GM12892 (cell line): ENCODE results near the gene TMEM132E.

Source experiments
- DNase-seq: peaks from one replicate; pipeline ENCODE4 v3.0.0; 2011; ENCODE audit not compliant: insufficient read length
- FAIRE-seq: peaks from 2 replicates; lab custom pipeline; 2011; peaks lifted over from hg19 to GRCh38; lab: Jason Lieb, UNC
- POLR2A ChIP-seq: IDR thresholded peaks from 2 replicates; pipeline ENCODE4 v1.6.1; 2011; ENCODE audit warnings: low read depth, low read length, control low read depth
- POLR2AphosphoS5 ChIP-seq: IDR thresholded peaks from 2 replicates; pipeline ENCODE4 v1.6.1; 2011; ENCODE audit warnings: low read depth, low read length, control low read depth
- TAF1 ChIP-seq: IDR thresholded peaks from 2 replicates; pipeline ENCODE4 v1.6.1; 2011; ENCODE audit warnings: low read depth, mild to moderate bottlenecking, control low read depth, low read length, borderline replicate concordance

Gene TMEM132E

DNA sequence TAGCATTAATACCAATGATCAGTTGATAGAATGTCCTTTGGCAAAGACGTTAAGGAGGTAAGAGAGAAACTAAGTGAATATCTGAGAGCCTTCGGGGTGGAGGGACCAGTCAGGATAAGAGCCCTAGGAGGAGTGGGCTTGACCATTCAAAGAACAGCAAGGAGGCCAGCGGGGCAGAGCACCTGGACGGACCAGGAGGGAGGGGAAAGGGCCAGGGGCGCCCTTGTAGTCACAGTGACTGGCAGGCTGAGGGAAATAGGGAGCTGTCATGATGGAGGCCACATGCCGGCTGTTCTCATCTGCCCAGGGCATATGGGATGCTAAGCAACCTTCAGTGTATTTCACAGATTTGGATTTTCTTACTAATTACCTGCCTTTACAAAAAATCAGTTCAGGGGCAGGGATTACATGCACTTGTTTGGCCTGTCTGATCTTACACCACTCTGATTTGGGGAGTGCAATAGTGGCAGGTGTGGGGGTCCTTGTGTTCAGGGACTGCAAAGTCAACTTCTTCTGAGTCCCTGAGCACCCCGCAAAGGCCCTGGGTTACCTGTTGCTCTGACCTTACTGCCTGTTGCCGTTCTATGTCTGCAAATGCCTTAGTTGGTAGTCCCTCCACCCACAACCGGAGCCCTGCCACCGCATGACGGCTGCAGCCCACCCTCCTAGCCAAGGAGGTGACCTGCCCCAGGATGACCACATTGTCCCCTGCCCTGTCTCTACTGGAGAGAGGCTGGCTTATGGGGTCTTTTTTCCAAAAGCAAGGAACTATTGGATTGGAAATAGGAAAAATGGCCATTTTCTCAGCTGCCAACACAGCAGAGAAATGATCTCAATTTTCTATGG, 10.0 kb downstream of the TMEM132E start:
- DNase-seq (no peak), FAIRE-seq (no peak)
- TF ChIP-seq POLR2AphosphoS5 (no peak), TAF1 (no peak), POLR2A (no peak)

DNA sequence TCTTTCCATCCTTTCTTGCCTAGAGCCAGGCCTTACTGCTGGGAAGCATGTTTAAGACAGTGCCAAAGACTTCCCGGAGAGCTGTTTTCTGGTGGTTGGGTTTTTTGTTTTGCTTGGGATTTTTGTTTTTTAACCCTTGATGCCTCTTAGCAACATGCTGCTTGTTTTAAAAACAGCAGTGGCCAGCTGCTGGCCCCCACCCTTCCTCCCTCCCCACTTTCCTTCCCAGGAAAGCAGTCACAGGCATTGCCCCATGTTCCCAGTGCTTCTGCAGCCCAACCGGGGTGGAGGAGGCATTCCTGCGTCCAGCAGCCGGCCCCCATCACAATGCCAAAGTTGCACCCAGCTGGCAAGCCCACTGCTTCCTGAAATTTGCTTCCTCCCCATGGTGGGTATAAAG, 12.6 kb downstream of the TMEM132E start:
- TF ChIP-seq POLR2A (no peak), POLR2AphosphoS5 (no peak), TAF1 (no peak)
- no peak for FAIRE-seq
- DNase-seq, result no peak

DNA sequence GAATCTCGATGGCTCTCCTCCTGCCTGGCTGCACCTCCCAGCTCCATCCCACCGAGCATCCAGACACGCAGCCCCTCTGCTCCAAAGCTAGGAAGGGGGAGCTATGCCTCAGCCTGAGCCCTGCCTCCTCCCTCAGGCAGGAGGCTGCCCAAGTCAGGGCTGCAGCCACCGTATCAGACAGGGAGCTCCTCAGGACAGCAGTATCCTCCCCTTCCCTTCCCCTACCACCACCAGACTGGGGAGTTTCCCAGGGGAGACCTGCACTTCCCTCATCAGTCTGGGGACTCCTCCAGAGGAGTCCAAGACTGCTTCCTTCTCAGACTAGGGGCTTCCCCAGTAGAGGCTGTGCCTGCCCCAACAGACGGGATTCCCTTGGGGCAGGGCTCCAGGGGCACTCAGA, 17.5 kb downstream of the TMEM132E start:
- no peak for TF ChIP-seq POLR2AphosphoS5
- TF ChIP-seq TAF1, result no peak
- no peak for TF ChIP-seq POLR2A
- DNase-seq (no peak), FAIRE-seq (no peak)

DNA sequence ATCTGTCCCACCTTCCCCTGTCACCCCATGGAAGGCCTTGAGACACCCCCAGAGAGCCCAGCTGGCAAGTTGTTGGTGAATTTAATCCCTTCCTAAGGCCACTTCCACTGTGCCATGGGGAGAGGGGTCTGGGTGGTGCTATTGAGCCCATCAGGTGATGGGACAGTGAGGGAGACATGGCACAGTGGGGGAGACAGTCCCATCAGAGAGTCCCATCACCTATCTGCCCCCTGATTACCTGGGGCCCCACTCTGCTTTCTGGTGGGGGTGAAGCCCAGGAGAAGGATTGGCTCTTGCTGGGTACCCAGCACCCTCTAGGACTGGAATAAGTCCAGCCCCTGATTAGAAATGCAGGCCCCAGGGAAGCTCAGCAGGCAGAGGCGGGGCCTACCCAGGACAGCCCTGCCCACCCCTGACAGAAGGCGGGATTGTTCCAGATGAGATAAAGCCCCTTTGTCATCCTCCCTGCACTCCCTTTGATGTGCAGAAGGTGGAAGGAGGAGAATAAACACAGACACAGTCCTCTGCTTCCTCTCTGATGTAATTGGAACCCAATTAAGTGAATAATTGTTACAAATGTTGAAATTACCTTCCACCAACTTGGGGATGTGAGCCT, 18.9 kb downstream of the TMEM132E start:
- FAIRE-seq, result no peak
- no peak for TF ChIP-seq POLR2AphosphoS5
- no peak for TF ChIP-seq TAF1
- no peak for TF ChIP-seq POLR2A
- DNase-seq, result no peak

DNA sequence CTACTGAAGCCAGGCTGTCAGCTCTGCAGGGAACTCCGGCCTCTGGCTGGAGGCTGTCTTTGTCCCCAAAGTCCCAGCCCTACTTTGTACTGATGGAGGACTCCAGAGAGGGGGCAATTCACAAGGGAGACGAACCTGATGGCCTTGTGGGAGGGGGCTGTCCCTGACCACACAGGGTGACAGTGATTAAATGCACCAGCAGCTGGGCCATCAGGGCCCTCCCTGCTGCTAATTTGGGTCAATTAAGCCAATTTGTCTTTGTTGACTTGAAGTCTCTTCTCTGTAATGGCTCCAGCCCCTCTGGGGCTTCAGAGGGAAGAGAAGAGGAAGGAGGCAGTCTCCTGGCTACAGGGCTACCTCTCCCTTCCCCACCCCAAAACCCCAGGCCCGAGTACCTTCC, 22.0 kb downstream of the TMEM132E start:
- FAIRE-seq (no peak), DNase-seq (no peak)
- TF ChIP-seq TAF1 (no peak), POLR2A (no peak), POLR2AphosphoS5 (no peak)

DNA sequence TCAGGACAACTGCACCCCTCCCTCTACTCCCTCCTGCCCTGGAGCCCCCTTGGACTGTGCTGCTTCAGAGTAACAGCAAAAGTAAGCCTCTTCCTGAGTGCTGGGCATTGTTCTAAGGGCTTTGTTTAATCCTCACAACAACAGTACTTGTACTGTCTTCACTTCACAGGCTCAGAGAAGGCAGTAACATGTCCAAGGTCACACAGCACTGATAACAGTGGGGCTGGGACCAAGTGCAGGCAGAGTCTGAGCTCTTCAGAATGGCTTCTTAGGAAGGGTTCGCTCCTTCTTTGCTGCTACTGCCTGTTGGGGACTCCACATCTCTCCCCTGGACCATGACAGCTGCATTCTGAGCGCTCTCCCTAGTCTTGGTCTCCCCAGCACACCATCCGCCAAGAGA, 24.6 kb downstream of the TMEM132E start:
- TF ChIP-seq TAF1 (no peak), POLR2A (no peak), POLR2AphosphoS5 (no peak)
- FAIRE-seq (no peak), DNase-seq (no peak)

DNA sequence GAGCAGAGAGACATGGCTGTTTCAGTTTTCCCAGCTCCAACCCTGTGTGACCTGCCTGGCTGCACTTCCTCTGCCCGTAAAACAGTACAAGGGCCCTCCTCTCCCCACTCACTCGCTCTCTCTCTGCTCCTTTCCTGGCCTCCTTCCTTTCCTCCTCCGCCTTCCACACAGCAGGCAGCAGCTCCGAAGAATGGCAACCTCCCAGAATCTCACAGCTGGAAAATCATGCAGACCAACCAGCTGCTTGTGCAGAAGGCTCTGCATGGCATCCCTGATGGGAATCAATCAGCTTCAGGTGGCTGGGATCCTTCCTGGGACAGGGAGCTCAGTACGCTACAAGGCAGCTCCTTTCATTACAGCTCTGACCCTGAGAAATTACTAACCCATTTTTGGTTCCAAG, 27.4 kb downstream of the TMEM132E start:
- DNase-seq (no peak), FAIRE-seq (no peak)
- TF ChIP-seq POLR2A (no peak), POLR2AphosphoS5 (no peak), TAF1 (no peak)

DNA sequence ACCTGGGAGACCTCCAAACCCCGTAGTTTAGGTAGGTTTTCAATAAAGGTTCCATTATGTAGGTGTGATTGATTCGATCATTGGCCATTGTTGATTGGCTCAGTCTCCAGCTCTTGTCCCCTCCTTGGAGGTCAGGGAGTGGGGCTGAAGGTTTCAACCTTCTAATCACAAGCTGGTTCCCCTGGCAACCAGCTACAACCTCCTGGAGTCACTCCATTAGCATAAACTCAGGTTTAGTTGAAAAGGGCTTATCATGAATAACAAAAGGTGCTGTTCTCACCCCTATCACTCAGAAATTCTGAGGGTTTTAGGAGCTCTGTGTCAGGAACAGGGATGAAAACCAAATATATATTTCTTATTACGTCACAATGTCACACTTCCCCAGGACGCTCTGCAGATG, 28.5 kb downstream of the TMEM132E start:
- no peak for DNase-seq
- FAIRE-seq, result no peak
- TF ChIP-seq POLR2AphosphoS5 (no peak), TAF1 (no peak), POLR2A (no peak)

DNA sequence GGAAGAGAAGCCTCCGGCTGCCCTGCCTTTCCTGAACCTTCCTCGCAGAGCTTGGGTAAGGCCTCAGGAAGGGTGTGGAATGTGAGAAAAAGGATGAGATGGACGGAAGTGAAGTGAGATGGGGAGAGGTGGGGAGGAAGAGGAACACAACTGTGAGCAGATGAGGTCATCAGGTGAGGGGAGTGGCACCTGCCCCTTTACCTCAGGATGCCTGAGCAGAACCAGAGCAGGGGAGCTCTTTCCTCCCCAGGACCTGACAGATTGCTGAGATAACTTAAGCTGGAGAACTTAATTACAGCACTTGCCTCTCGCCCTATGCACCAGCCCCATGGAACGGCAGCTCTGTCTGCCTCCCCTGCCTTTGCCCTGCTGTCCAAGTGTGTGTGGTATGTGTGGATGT, 29.8 kb downstream of the TMEM132E start:
- no peak for FAIRE-seq
- TF ChIP-seq POLR2A (no peak), POLR2AphosphoS5 (no peak), TAF1 (no peak)
- DNase-seq, result no peak

DNA sequence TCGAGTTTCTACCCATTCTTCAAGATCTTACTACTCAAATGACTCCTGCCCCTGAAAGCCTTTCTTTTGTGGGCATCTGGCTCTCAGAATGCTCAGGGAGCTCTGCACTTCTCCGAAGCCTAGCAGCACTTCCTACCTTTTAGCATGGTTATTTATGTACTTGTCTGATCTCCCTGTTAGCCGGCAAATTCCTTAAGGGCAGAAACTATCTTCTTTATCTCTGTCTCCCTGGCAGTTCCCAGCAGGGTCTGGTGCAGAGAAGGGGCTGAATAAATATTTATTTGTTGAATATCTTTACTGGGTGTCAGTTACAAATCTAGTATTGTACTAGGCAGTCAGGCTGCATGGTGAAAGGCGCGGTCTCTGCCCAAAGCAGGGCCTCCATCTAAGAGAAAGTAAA, 30.7 kb downstream of the TMEM132E start:
- DNase-seq, result no peak
- TF ChIP-seq POLR2A (no peak), POLR2AphosphoS5 (no peak), TAF1 (no peak)
- no peak for FAIRE-seq

DNA sequence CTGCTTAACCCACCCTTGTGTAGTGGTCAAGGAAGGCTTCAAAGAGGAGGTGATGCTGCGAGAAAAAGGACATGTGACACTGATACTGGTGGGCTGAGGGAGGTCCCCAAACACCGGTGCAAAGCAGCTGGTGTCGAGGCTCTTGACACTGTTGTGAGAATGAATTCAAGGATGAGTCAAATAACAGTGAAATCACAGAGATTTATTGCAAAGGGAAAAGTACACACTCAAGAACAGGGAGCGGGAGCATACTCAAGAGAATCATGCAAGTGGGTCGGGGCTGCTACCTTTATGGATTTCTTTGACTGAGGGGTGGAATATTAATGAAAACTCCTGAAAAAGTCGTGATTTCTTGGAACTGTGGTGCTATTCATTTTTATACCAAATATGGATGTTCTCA, 31.1 kb downstream of the TMEM132E start:
- DNase-seq (no peak), FAIRE-seq (no peak)
- no peak for TF ChIP-seq POLR2AphosphoS5
- no peak for TF ChIP-seq POLR2A
- no peak for TF ChIP-seq TAF1
